HL-60 (cell line): Measurements from ENCODE around the gene SH3BP2.

Experiments
- DNase-seq, 2 experiments: peaks; one replicate each; pipeline ENCODE4 v3.0.0-alpha.2; 2010 to 2020; ENCODE audit warnings: low read depth in 1 of 2, low spot score in 1 of 2
- H3K27ac ChIP-seq: fragments of 250-450 bp; sonication (Bioruptor Pico); replicated peaks from 2 replicates; pipeline ENCODE4 v1.5.1; 2020; ENCODE audit warnings: mild to moderate bottlenecking, moderate library complexity
- H3K27me3 ChIP-seq: fragments of 250-450 bp; sonication (Bioruptor Pico); 2 replicates; pipeline ENCODE4 v1.5.1; 2021; ENCODE audit warnings: mild to moderate bottlenecking, moderate library complexity; ENCODE audit not compliant: insufficient read depth, poor library complexity, severe bottlenecking
- H3K4me3 ChIP-seq: replicated peaks from 2 replicates; pipeline ENCODE4 v1.5.1; 2011; ENCODE audit warnings: mild to moderate bottlenecking, control low read depth, low read length; ENCODE audit not compliant: insufficient read depth
- GABPA ChIP-seq: IDR thresholded peaks from 2 replicates; pipeline ENCODE4 v1.6.1; 2012; ENCODE audit warnings: low read depth
- POLR2AphosphoS5 ChIP-seq: IDR thresholded peaks from 2 replicates; pipeline ENCODE4 v1.6.1; 2012; ENCODE audit warnings: low read depth
- SPI1 ChIP-seq: IDR thresholded peaks from 2 replicates; pipeline ENCODE4 v1.6.1; 2012; ENCODE audit warnings: low read depth, mild to moderate bottlenecking, borderline replicate concordance
- TF ChIP-seq, protein P1 (sequence below): IDR thresholded peaks from 2 replicates; pipeline ENCODE4 v1.6.1; 2012; ENCODE audit warnings: low read depth; ENCODE audit not compliant: insufficient replicate concordance
- TF ChIP-seq, protein P2 (sequence below): IDR thresholded peaks from one replicate; pipeline ENCODE4 v1.5.1; 2011; ENCODE audit warnings: low read length, control low read depth, inconsistent platforms; ENCODE audit not compliant: insufficient read depth

SH3BP2 gene

DNA sequence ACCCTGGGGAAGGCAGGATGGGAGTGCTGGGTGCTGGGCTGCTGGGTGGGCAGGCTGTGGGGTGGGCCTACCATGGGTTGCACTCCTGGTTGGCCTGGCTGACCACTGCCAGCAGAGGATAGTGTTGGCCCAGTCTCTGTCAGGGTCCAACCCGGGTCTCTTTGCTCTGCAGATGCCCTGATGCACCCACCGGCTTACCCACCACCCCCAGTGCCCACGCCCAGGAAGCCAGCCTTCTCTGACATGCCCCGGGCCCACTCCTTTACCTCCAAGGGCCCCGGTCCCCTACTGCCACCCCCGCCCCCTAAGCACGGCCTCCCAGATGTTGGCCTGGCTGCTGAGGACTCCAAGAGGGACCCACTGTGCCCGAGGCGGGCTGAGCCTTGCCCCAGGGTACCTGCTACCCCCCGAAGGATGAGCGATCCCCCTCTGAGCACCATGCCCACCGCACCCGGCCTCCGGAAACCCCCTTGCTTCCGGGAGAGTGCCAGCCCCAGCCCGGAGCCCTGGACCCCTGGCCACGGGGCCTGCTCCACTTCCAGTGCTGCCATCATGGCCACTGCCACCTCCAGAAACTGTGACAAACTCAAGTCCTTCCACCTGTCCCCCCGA, 36.5 kb downstream of the SH3BP2 start:
- DNase-seq = no peak
- Histone ChIP-seq H3K4me3 (no peak overlapping the region), H3K27ac (no peak overlapping the region), H3K27me3 (no peaks in the 10 kb centered on the region)
- TF ChIP-seq GABPA (no peak), SPI1 (no peak), POLR2AphosphoS5 (no peak)
- TF ChIP-seq, protein P1, sequence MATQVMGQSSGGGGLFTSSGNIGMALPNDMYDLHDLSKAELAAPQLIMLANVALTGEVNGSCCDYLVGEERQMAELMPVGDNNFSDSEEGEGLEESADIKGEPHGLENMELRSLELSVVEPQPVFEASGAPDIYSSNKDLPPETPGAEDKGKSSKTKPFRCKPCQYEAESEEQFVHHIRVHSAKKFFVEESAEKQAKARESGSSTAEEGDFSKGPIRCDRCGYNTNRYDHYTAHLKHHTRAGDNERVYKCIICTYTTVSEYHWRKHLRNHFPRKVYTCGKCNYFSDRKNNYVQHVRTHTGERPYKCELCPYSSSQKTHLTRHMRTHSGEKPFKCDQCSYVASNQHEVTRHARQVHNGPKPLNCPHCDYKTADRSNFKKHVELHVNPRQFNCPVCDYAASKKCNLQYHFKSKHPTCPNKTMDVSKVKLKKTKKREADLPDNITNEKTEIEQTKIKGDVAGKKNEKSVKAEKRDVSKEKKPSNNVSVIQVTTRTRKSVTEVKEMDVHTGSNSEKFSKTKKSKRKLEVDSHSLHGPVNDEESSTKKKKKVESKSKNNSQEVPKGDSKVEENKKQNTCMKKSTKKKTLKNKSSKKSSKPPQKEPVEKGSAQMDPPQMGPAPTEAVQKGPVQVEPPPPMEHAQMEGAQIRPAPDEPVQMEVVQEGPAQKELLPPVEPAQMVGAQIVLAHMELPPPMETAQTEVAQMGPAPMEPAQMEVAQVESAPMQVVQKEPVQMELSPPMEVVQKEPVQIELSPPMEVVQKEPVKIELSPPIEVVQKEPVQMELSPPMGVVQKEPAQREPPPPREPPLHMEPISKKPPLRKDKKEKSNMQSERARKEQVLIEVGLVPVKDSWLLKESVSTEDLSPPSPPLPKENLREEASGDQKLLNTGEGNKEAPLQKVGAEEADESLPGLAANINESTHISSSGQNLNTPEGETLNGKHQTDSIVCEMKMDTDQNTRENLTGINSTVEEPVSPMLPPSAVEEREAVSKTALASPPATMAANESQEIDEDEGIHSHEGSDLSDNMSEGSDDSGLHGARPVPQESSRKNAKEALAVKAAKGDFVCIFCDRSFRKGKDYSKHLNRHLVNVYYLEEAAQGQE = no peak
- TF ChIP-seq, protein P2, sequence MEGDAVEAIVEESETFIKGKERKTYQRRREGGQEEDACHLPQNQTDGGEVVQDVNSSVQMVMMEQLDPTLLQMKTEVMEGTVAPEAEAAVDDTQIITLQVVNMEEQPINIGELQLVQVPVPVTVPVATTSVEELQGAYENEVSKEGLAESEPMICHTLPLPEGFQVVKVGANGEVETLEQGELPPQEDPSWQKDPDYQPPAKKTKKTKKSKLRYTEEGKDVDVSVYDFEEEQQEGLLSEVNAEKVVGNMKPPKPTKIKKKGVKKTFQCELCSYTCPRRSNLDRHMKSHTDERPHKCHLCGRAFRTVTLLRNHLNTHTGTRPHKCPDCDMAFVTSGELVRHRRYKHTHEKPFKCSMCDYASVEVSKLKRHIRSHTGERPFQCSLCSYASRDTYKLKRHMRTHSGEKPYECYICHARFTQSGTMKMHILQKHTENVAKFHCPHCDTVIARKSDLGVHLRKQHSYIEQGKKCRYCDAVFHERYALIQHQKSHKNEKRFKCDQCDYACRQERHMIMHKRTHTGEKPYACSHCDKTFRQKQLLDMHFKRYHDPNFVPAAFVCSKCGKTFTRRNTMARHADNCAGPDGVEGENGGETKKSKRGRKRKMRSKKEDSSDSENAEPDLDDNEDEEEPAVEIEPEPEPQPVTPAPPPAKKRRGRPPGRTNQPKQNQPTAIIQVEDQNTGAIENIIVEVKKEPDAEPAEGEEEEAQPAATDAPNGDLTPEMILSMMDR = no peak

DNA sequence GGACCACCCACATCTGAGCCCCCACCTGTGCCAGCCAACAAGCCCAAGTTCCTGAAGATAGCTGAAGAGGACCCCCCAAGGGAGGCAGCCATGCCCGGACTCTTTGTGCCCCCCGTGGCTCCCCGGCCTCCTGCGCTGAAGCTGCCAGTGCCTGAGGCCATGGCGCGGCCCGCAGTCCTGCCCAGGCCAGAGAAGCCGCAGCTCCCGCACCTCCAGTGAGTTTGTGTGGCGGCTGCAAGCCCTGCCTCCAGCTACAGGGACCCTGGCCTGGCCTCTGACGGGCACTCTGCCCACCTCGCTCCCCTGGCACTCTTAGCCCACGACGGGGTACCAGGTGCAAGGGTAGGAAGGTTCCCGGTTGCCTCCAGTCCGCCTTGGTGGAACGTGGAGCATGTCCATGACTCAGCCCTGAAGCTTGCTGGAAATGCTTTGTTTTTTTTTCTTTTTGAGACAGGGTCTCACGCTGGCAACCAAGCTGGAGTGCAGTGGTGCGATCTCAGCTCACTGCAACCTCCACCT, 37.1 kb downstream of the SH3BP2 start:
- TF ChIP-seq GABPA = no peak
- TF ChIP-seq, protein P1 = no peak
- TF ChIP-seq, protein P2 = no peak
- no peak for TF ChIP-seq POLR2AphosphoS5
- no peak for TF ChIP-seq SPI1
- H3K4me3 ChIP-seq = no peak overlapping the region
- no peak for DNase-seq
- no peak overlapping the region for H3K27ac ChIP-seq
- H3K27me3 ChIP-seq = no peaks in the 10 kb centered on the region

DNA sequence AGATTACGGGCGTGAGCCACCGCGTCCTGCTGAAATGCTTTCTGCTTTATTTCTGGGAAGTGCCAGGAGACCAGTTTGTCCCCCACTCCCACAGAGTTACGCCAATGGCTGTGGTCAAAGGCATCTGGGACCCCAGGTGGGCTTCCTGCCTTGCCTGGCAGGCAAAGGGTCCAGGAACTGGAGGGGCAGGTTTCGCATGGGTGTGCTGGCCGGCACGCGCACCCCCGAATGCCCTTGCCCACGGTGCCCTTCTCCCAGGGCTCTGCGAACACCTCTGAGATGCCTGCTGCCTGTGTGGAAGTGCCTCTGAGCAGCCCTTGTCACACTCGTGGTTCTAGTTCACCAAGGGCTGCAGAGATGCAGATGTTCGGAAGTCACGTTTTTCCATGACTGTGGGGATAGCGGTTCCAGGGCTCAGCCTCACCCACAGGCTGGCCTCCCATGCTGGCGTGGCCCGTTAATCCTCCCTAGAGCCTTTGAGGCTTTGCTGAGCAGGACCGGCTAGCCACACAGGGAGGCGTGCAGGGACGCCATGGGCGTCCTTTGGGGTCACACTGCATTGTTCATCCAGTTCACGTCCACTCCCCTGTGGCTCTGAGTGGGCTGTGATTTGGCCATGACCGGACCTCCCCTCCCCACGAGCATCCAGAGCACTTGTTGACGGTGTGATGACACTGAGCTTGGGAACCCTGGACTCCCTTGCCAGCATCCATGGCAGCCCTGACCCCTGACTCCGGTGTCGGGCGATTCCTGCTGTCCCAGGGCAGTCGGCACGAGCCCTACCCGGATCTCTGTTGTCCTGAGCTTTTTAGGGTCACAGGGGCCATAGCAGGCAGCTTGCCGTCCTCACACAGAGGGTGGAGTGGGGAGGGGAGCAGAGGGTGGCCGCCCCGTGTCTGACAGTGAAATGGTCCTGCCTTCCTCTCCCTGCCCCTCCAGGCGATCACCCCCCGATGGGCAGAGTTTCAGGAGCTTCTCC, 38.0 kb downstream of the SH3BP2 start:
- TF ChIP-seq, protein P1 = no peak
- TF ChIP-seq, protein P2 = no peak
- TF ChIP-seq GABPA (no peak), POLR2AphosphoS5 (no peak), SPI1 (no peak)
- H3K27ac ChIP-seq = no peak overlapping the region
- no peak for DNase-seq

More for the DNA sequence above, 38.0 kb downstream of the SH3BP2 start:
- Histone ChIP-seq H3K27me3 (no peaks in the 10 kb centered on the region), H3K4me3 (no peak overlapping the region)
